ENCODE data around the gene BMX.

BMX gene

GRCh38 chrX:15570145-15570544, 69.5 kb downstream of the BMX start:
- no peak for DNase-seq (ENCODE audit: low read depth)

- DNase-seq (ENCODE audit: low read depth) = no peak
Observed at GRCh38 chrX:15574017-15574416, 73.4 kb downstream of the BMX start.

GRCh38 chrX:15576019-15576418, 75.4 kb downstream of the BMX start:
- no peak for DNase-seq (ENCODE audit: low read depth)

GRCh38 chrX:15579778-15580747, 79.5 kb downstream of the BMX start:
- no peak for DNase-seq (ENCODE audit: low read depth)

GRCh38 chrX:15594371-15594770, 93.8 kb downstream of the BMX start:
- no peak for DNase-seq (ENCODE audit: low read depth)

GRCh38 chrX:15598026-15598425, 97.4 kb downstream of the BMX start:
- DNase-seq (ENCODE audit: low read depth) = no peak

- DNase-seq (ENCODE audit: low read depth) = no peak
Observed at GRCh38 chrX:15599461-15599860, 98.9 kb downstream of the BMX start.

GRCh38 chrX:15600049-15600448, 99.4 kb downstream of the BMX start:
- DNase-seq (ENCODE audit: low read depth) = no peak

- no peak for DNase-seq (ENCODE audit: low read depth)
Observed at GRCh38 chrX:15600745-15601144, 100.1 kb downstream of the BMX start, which contains the start of gene ACE2. ACE2 (minus strand) TSS chrX:15600960; CDS start chrX:15600911, 49 bp downstream.

GRCh38 chrX:15601932-15602331, 101.3 kb downstream of the BMX start:
- DNase-seq (ENCODE audit: low read depth) = no peak

- no peak for DNase-seq (ENCODE audit: low read depth)
Observed at GRCh38 chrX:15602761-15603160, 102.2 kb downstream of the BMX start.

GRCh38 chrX:15605226-15605625, 104.6 kb downstream of the BMX start:
- DNase-seq (ENCODE audit: low read depth) = no peak

Data from activated gamma-delta T cell treated with anti-CD3 and anti-CD28 coated beads, Interleukin-2, amount 50 U/mL, for 16 hours (primary cell).